GM21528 (cell line): ENCODE results near the gene IFNA10.
"Not testable (repeated sequence)": the region's sequence is repeated elsewhere in the genome, so short reads cannot be mapped to it uniquely, and the experiment has no call there.

ENCODE experiments used
- ATAC-seq: cut with Tn5 transposase; IDR thresholded peaks from one replicate; pipeline ENCODE4 v1.9.1; 2021; ENCODE audit warnings: mild to moderate bottlenecking, moderate library complexity; ENCODE audit not compliant: unreplicated experiment, low FRiP score

IFNA10 gene

GRCh38 chr9:21194867-21195776, 11.8 kb downstream of the IFNA10 start:
- ATAC-seq: peak; percentile 94

- ATAC-seq: not testable (repeated sequence)
Measured at GRCh38 chr9:21187487-21187886, 19.5 kb downstream of the IFNA10 start, which contains the start of gene IFNA4. IFNA4 (minus strand) TSS chr9:21187587; CDS start chr9:21187531, 56 bp downstream.

- peak; percentile 97 for ATAC-seq
Measured at GRCh38 chr9:21182810-21183736, 23.9 kb downstream of the IFNA10 start.

- no peak for ATAC-seq
Measured at GRCh38 chr9:21174671-21175070, 32.3 kb downstream of the IFNA10 start.

GRCh38 chr9:21172156-21172555, 34.8 kb downstream of the IFNA10 start:
- no peak for ATAC-seq

GRCh38 chr9:21171351-21171750, 35.6 kb downstream of the IFNA10 start:
- no peak for ATAC-seq

GRCh38 chr9:21166560-21166959, 40.4 kb downstream of the IFNA10 start, which contains the start of gene IFNA21:
IFNA21 (minus strand) TSS chr9:21166660; CDS start chr9:21166612, 48 bp downstream.
- ATAC-seq: not testable (repeated sequence)

GRCh38 chr9:21165516-21165915, 41.4 kb downstream of the IFNA10 start:
- ATAC-seq: no peak

GRCh38 chr9:21160178-21160577, 46.8 kb downstream of the IFNA10 start:
- peak; percentile 92 for ATAC-seq
